GM12864 (cell line): ENCODE results near the gene CES5A.
"Not testable (repeated sequence)": the region's sequence is repeated elsewhere in the genome, so short reads cannot be mapped to it uniquely, and the experiment has no call there.

Experiments
- DNase-seq: peaks from one replicate; pipeline ENCODE4 v3.0.0-alpha.2; 2011; ENCODE audit warnings: low read depth
- H3K4me3 ChIP-seq: 2 replicates; pipeline ENCODE4 v1.5.1; 2011; ENCODE audit warnings: mild to moderate bottlenecking, low read depth, low read length, control low read depth
- TF ChIP-seq, protein P1 (sequence below): IDR thresholded peaks from 2 replicates; pipeline ENCODE4 v1.5.1; 2011; ENCODE audit warnings: low read depth, mild to moderate bottlenecking, moderate library complexity, low read length, control low read depth, inconsistent platforms; ENCODE audit errors: missing control alignments

Gene CES5A

GRCh38 chr16:55876854-55877253 lies 1.7 kb upstream of the CES5A start:
- TF ChIP-seq, protein P1, sequence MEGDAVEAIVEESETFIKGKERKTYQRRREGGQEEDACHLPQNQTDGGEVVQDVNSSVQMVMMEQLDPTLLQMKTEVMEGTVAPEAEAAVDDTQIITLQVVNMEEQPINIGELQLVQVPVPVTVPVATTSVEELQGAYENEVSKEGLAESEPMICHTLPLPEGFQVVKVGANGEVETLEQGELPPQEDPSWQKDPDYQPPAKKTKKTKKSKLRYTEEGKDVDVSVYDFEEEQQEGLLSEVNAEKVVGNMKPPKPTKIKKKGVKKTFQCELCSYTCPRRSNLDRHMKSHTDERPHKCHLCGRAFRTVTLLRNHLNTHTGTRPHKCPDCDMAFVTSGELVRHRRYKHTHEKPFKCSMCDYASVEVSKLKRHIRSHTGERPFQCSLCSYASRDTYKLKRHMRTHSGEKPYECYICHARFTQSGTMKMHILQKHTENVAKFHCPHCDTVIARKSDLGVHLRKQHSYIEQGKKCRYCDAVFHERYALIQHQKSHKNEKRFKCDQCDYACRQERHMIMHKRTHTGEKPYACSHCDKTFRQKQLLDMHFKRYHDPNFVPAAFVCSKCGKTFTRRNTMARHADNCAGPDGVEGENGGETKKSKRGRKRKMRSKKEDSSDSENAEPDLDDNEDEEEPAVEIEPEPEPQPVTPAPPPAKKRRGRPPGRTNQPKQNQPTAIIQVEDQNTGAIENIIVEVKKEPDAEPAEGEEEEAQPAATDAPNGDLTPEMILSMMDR = no peak
- DNase-seq = no peak
- H3K4me3 ChIP-seq = no peak overlapping the region

GRCh38 chr16:55873122-55873521 lies 2.1 kb downstream of the CES5A start:
- H3K4me3 ChIP-seq = no peak overlapping the region
- TF ChIP-seq, protein P1 = no peak
- DNase-seq = no peak

DNA sequence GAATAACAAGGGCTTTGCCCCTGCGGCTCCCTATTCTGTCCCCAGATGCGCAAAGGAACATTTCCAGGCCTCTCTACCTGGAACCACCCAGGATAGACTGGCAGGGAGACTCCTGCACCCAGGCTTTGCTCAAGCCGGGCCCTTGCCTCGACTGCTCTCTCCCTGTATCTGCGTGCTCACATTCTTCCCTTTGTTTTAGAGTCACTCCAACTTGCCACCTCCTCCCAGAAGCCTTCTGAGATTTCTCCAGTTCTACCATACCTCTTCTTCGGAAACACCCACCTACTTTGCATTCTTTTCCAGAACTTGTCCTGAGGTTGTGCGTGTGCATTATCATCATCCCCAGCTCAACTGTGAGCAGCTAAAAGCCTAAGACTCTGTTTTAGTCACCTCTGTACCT lies 3.0 kb downstream of the CES5A start:
- H3K4me3 ChIP-seq = no peak overlapping the region
- no peak for DNase-seq
- TF ChIP-seq, protein P1 = no peak

DNA sequence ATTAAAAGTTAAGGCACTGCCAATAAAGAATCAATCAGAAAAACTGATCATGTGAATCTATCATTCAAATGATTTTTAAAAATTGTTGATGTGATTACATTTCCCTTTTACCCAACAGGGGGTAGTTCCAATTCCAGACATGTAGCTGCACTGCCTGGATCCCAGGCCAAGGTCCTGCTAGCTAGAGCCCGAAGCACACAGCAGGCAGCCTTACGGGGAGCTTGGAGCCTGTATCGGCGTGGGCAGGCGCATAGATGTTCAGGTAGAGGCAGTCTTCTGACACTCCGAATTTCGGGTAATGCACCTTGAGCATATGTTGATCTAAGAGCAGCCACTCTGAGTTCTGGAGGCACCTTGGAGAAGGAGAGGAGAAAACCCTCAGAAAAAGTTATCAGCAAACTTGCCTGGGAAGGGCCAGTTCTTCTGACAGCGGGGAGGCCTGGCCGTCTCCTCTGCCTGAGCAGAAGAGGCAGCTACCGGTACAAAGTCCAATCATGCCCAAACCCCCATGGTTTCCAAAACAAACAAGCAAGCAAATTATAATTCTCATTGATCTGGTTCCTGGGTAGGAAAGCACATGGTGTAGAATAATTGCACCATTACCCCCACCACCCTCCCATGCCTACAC lies 3.6 kb downstream of the CES5A start:
- no peak for DNase-seq
- H3K4me3 ChIP-seq = no peak overlapping the region
- TF ChIP-seq, protein P1 = no peak

DNA sequence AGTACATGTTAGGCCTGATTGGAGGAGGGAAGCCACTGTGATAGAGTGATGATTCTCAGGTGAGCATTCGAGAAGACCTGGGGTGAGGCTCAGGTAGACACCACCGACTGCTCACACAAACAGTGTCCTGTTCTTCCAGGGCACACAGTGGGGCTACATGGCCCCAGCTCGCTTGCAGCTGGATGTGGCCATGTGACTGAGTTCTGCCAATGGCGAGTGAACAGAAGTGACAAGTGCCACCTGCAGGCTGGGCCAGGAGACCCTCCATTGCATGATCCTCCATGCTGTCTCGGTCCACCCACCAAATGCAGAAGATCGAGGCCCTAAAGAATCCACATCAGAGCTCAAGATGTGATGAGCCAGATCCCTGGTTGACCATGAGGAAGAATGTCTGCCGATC lies 6.2 kb downstream of the CES5A start:
- no peak overlapping the region for H3K4me3 ChIP-seq

DNA sequence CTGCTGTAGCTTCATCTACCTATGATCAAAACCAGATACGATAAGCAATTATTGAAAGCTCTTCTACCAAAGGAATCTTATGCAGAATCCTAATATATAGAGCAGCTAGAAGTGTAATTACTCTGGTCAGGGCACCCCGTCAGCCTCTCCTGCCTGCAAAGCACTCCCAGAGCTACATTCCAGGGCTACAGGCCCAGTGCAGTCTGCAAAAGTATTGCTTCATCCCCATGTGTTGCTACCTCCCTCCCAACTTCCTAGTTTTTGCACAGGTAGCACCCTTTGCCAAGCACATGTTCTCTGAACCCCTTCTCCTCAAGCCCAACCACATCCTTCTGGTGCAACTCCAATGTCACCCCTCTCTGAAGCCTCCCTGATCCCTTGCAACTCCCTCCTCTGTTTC lies 7.0 kb downstream of the CES5A start:
- TF ChIP-seq, protein P1 = no peak
- no peak for DNase-seq
- H3K4me3 ChIP-seq = no peak overlapping the region

More for the DNA sequence above, 6.2 kb downstream of the CES5A start:
- no peak for DNase-seq
- TF ChIP-seq, protein P1 = no peak

GRCh38 chr16:55861288-55861687 lies 13.9 kb downstream of the CES5A start:
- DNase-seq = no peak
- TF ChIP-seq, protein P1 = no peak
- H3K4me3 ChIP-seq = no peak overlapping the region

GRCh38 chr16:55857650-55858049 lies 17.5 kb downstream of the CES5A start:
- not testable (repeated sequence) for H3K4me3 ChIP-seq, DNase-seq
